ENCODE measurements around the gene SUSD5. TPM values are rescaled to one million over a fixed set of nuclear protein-coding genes. Genes with fewer than 3 reads are reported as not detected.

SUSD5 gene
- total and polyA plus RNA-seq, 2 donors from 2014 or later, result 1.2 to 13.8 TPM

GRCh38 chr3:33145221-33145900 lies 73.2 kb downstream of the SUSD5 start:
- no peak for TF ChIP-seq CTCF (IDR thresholded peaks at IDR 0.05; ENCODE audit: borderline replicate concordance, extremely low read depth, insufficient read depth)
- Histone ChIP-seq H3K27ac (ENCODE audit: low read depth in 2 of 2, low read length in 2 of 2) (no peak overlapping the region), H3K4me3 (ENCODE audit: low read length in 3 of 3) (no peak overlapping the region), H3K9me3 (ENCODE audit: control insufficient read depth in 2 of 3, insufficient read depth in 1 of 3, low read length in 3 of 3) (no peaks in the 10 kb centered on the region), H3K4me1 (ENCODE audit: control insufficient read depth in 2 of 3, insufficient read depth in 2 of 3, low read depth in 1 of 3, low read length in 3 of 3) (no peaks in the 10 kb centered on the region), H3K36me3 (ENCODE audit: control insufficient read depth in 2 of 3, insufficient read depth in 3 of 3, low read length in 3 of 3) (peaks cover 0 to 16% (median 12%) of the 10 kb centered on the region in 3 donors), H3K9ac (ENCODE audit: low read length in 3 of 3) (no peak overlapping the region), H3K27me3 (ENCODE audit: control insufficient read depth, insufficient read depth, low read length) (no peaks in the 10 kb centered on the region)
- DNase-seq, result no peak
- FAIRE-seq, result no peak
- intact Hi-C loops (cut with DNase I), result no loop called here

GRCh38 chr3:33144433-33144832 lies 74.2 kb downstream of the SUSD5 start:
- no peak overlapping the region for H3K4me3 ChIP-seq (ENCODE audit: low read length in 3 of 3)
- TF ChIP-seq CTCF (IDR thresholded peaks at IDR 0.05; ENCODE audit: borderline replicate concordance, extremely low read depth, insufficient read depth), result no peak
- no peak overlapping the region for H3K27ac ChIP-seq (ENCODE audit: low read depth in 2 of 2, low read length in 2 of 2)
- no peak overlapping the region for H3K9ac ChIP-seq (ENCODE audit: low read length in 3 of 3)
- H3K36me3 ChIP-seq (ENCODE audit: control insufficient read depth in 2 of 3, insufficient read depth in 3 of 3, low read length in 3 of 3), result peaks cover 0 to 16% (median 13%) of the 10 kb centered on the region in 3 donors
- DNase-seq (no peak), FAIRE-seq (no peak)
- H3K27me3 ChIP-seq (ENCODE audit: control insufficient read depth, insufficient read depth, low read length), result no peaks in the 10 kb centered on the region
- H3K4me1 ChIP-seq (ENCODE audit: control insufficient read depth in 2 of 3, insufficient read depth in 2 of 3, low read depth in 1 of 3, low read length in 3 of 3), result no peaks in the 10 kb centered on the region
- no peaks in the 10 kb centered on the region for H3K9me3 ChIP-seq (ENCODE audit: control insufficient read depth in 2 of 3, insufficient read depth in 1 of 3, low read length in 3 of 3)
- intact Hi-C loops (cut with DNase I), result no loop called here

- intact Hi-C loops (cut with DNase I), result no loop called here
Observed at GRCh38 chr3:33141006-33141405, 77.6 kb downstream of the SUSD5 start.

More at GRCh38 chr3:33141006-33141405, 77.6 kb downstream of the SUSD5 start:
- TF ChIP-seq CTCF (IDR thresholded peaks at IDR 0.05; ENCODE audit: borderline replicate concordance, extremely low read depth, insufficient read depth), result no peak
- Histone ChIP-seq H3K27ac (ENCODE audit: low read depth in 2 of 2, low read length in 2 of 2) (no peak overlapping the region), H3K36me3 (ENCODE audit: control insufficient read depth in 2 of 3, insufficient read depth in 3 of 3, low read length in 3 of 3) (peaks cover 0 to 20% (median 13%) of the 10 kb centered on the region in 3 donors), H3K4me1 (ENCODE audit: control insufficient read depth in 2 of 3, insufficient read depth in 2 of 3, low read depth in 1 of 3, low read length in 3 of 3) (no peaks in the 10 kb centered on the region), H3K27me3 (ENCODE audit: control insufficient read depth, insufficient read depth, low read length) (no peaks in the 10 kb centered on the region), H3K9me3 (ENCODE audit: control insufficient read depth in 2 of 3, insufficient read depth in 1 of 3, low read length in 3 of 3) (no peaks in the 10 kb centered on the region), H3K4me3 (ENCODE audit: low read length in 3 of 3) (no peak overlapping the region), H3K9ac (ENCODE audit: low read length in 3 of 3) (no peak overlapping the region)
- no peak for FAIRE-seq
- no peak for DNase-seq
